HCT116 (cell line): ENCODE results near the gene SPRED2. TPM values are rescaled to one million over a fixed set of nuclear protein-coding genes. Genes with fewer than 3 reads are reported as not detected.

Source experiments
- ATAC-seq: fragments of 200-7000 bp; cut with Tn5 transposase; 2 replicates; pipeline ENCODE4 v1.9.1; 2020; ENCODE audit warnings: mild to moderate bottlenecking, moderate library complexity
- BruUV-seq: library from RNA; stranded (reverse); fragments of 400-500 nt; replicated peaks from 2 replicates; lab custom pipeline; 2021; lab: Mats Ljungman, UMichigan
- CTCF ChIA-PET: fragments of 300-600 bp; sonication (Branson Sonifier 250); formaldehyde crosslinking; loops from one replicate; lab custom pipeline; 2021; ENCODE audit warnings: antibody characterized with exemption; lab: Charles Lee
- POLR2A ChIA-PET: fragments of 300-600, 350-600 bp; sonication (Branson Sonifier 250); formaldehyde crosslinking; loops from one replicate; lab custom pipeline; 2021; ENCODE audit warnings: antibody characterized with exemption; lab: Charles Lee
- RAD21 ChIA-PET, 2 experiments: fragments of 300-600 bp; sonication (Branson Sonifier 250); formaldehyde crosslinking; loops; one replicate each; lab custom pipeline; 2023; ENCODE audit warnings: low total read pairs in 2 of 2; ENCODE audit not compliant: uncharacterized antibody in 2 of 2, unreplicated experiment in 2 of 2, low non-redundant PET in 1 of 2; lab: Charles Lee
- DNase-seq: peaks from one replicate; pipeline ENCODE4 v3.0.0-alpha.2; 2010; ENCODE audit warnings: low read depth, low spot score
- H2AFZ ChIP-seq: fragments of 200-600 bp; shearing (Covaris generic), sonication (generic); 2 replicates; pipeline ENCODE4 v1.6.1; 2017; ENCODE audit warnings: low read depth, mixed run types, mixed read lengths, antibody characterized with exemption, low read length; ENCODE audit not compliant: poor library complexity, severe bottlenecking
- H3K27ac ChIP-seq: 2 replicates; pipeline ENCODE4 v1.5.1; 2012; ENCODE audit warnings: low read depth, low read length
- H3K27me3 ChIP-seq: fragments of 200-600 bp; sonication (generic); 2 replicates; pipeline ENCODE4 v1.6.1; 2016; ENCODE audit warnings: mixed run types, low read length, mixed read lengths; ENCODE audit not compliant: insufficient read depth
- H3K36me3 ChIP-seq, 2 experiments: fragments of 200-500 bp in 1 of 2; fragments of 200-600 bp in 1 of 2; sonication (Bioruptor generic) in 1 of 2; sonication (generic) in 1 of 2; 2 replicates each; pipeline versions ENCODE4 v1.5.1 to v1.6.1; 2014 to 2016; ENCODE audit warnings: low read length in 2 of 2, inconsistent platforms in 1 of 2, mixed read lengths in 1 of 2, mixed run types in 1 of 2; ENCODE audit not compliant: insufficient read depth in 2 of 2, control insufficient read depth in 1 of 2
- H3K4me1 ChIP-seq, 2 experiments: fragments of 200-600 bp in 1 of 2; sonication (generic) in 1 of 2; 2 replicates each; pipeline versions ENCODE4 v1.5.1 to v1.6.1; 2012 to 2017; ENCODE audit warnings: low read length in 2 of 2, inconsistent platforms in 1 of 2, mild to moderate bottlenecking in 1 of 2, mixed read lengths in 1 of 2, mixed run types in 1 of 2, moderate library complexity in 1 of 2; ENCODE audit not compliant: insufficient read depth in 2 of 2, control insufficient read depth in 1 of 2
- H3K4me2 ChIP-seq: fragments of 200-600 bp; sonication (generic); 2 replicates; pipeline ENCODE4 v1.6.1; 2017; ENCODE audit warnings: mixed run types, low read length, mixed read lengths
- H3K4me3 ChIP-seq, 2 experiments: fragments of 200-600 bp in 1 of 2; sonication (generic) in 1 of 2; replicated peaks in 1 of 2; 2 replicates each; pipeline ENCODE4 v1.5.1; 2011 to 2016; ENCODE audit warnings: low read length in 2 of 2, control low read depth in 1 of 2, low read depth in 1 of 2, mild to moderate bottlenecking in 1 of 2, mixed read lengths in 1 of 2, mixed run types in 1 of 2
- H3K79me2 ChIP-seq: fragments of 200-600 bp; sonication (generic); 2 replicates; pipeline ENCODE4 v1.6.1; 2017; ENCODE audit warnings: mild to moderate bottlenecking, mixed run types, low read length, moderate library complexity, mixed read lengths; ENCODE audit not compliant: insufficient read depth
- H3K9ac ChIP-seq: fragments of 200-600 bp; sonication (generic); 2 replicates; pipeline ENCODE4 v1.6.1; 2016; ENCODE audit warnings: low read length, mixed read lengths
- H3K9me2 ChIP-seq: fragments of 200-600 bp; sonication (generic), shearing (Covaris generic); 2 replicates; pipeline ENCODE4 v1.6.1; 2017; ENCODE audit warnings: mixed run types, mild to moderate bottlenecking, moderate library complexity; ENCODE audit not compliant: insufficient read depth
- H3K9me3 ChIP-seq, 2 experiments: fragments of 200-500 bp in 1 of 2; fragments of 200-600 bp in 1 of 2; sonication (Bioruptor generic) in 1 of 2; sonication (generic) in 1 of 2; 2 replicates each; pipeline ENCODE4 v1.6.1; 2014 to 2017; ENCODE audit warnings: low read length in 2 of 2, mixed read lengths in 2 of 2, inconsistent platforms in 1 of 2, low read depth in 1 of 2, mild to moderate bottlenecking in 1 of 2, mixed run types in 1 of 2, moderate library complexity in 1 of 2; ENCODE audit not compliant: control insufficient read depth in 1 of 2, insufficient read depth in 1 of 2
- H4K20me1 ChIP-seq: fragments of 200-600 bp; sonication (generic), shearing (Covaris generic); 2 replicates; pipeline ENCODE4 v1.6.1; 2017; ENCODE audit warnings: mixed run types, mild to moderate bottlenecking, moderate library complexity; ENCODE audit not compliant: insufficient read depth
- CEBPB ChIP-seq: IDR thresholded peaks from 2 replicates; pipeline ENCODE4 v1.6.1; 2012; ENCODE audit warnings: low read depth
- ELF1 ChIP-seq: IDR thresholded peaks from 2 replicates; pipeline ENCODE4 v1.6.1; 2012; ENCODE audit warnings: low read depth, borderline replicate concordance
- EZH2phosphoT487 ChIP-seq: fragments of 200-600 bp; IDR thresholded peaks from 2 replicates; pipeline ENCODE4 v1.6.1; 2018; ENCODE audit warnings: antibody characterized with exemption, borderline replicate concordance
- FOSL1 ChIP-seq: IDR thresholded peaks from 2 replicates; pipeline ENCODE4 v1.6.1; 2012; ENCODE audit warnings: low read depth
- JUND ChIP-seq: IDR thresholded peaks from 2 replicates; pipeline ENCODE4 v1.6.1; 2012
- MAX ChIP-seq: IDR thresholded peaks from 2 replicates; pipeline ENCODE4 v1.6.1; 2012
- POLR2A ChIP-seq: IDR thresholded peaks from 2 replicates; pipeline ENCODE4 v1.7.0; 2011; ENCODE audit warnings: borderline replicate concordance; ENCODE audit not compliant: insufficient read depth, insufficient read length; ENCODE audit errors: extremely low read depth
- REST ChIP-seq: IDR thresholded peaks from 2 replicates; pipeline ENCODE4 v1.6.1; 2012; ENCODE audit warnings: low read depth
- TCF7L2 ChIP-seq: IDR thresholded peaks from 2 replicates; pipeline ENCODE4 v1.7.0; 2011; ENCODE audit warnings: borderline replicate concordance, inconsistent platforms; ENCODE audit not compliant: insufficient read depth, insufficient read length; ENCODE audit errors: extremely low read depth
- ZBTB33 ChIP-seq: IDR thresholded peaks from 2 replicates; pipeline ENCODE4 v1.6.1; 2011; ENCODE audit warnings: mild to moderate bottlenecking, low read length, moderate library complexity; ENCODE audit not compliant: insufficient replicate concordance; ENCODE audit errors: extremely low read depth
- ZFX ChIP-seq: fragments of 450-650 bp; IDR thresholded peaks from 2 replicates; pipeline ENCODE4 v1.6.1; 2017
- ZNF274 ChIP-seq: fragments of 200-500 bp; sonication (Bioruptor generic); IDR thresholded peaks from 2 replicates; pipeline ENCODE4 v1.6.1; 2014; ENCODE audit warnings: mild to moderate bottlenecking, low read depth, low read length, inconsistent platforms
- intact Hi-C: fragments of 100-400 bp; cut with micrococcal nuclease; formaldehyde crosslinking; loops from 2 replicates; pipeline ENCODE4 v1.10.0; 2022
- total RNA-seq: library from RNA; stranded (reverse); gene quantifications from one replicate; pipeline ENCODE4 v1.2.1, GENCODE V29; 2021; ENCODE audit not compliant: unreplicated experiment

SPRED2 gene
- total RNA-seq, 1 experiment from 2014 or later = 62.6 TPM

GRCh38 chr2:65319674-65320041 is 112.7 kb downstream of the SPRED2 start:
- no peak for DNase-seq
- Histone ChIP-seq H4K20me1 (no peaks in the 10 kb centered on the region), H3K79me2 (peaks cover 8% of the 10 kb centered on the region; the same call in 1 of the 2 replicates), H3K27me3 (no peaks in the 10 kb centered on the region), H3K4me3 (peak overlapping the region in 1 of 2 experiments; percentile 49; a peak in 2 of 4 replicates), H3K4me1 (peaks cover 18 to 40% of the 10 kb centered on the region in 2 experiments), H3K36me3 (peaks cover 4 to 17% of the 10 kb centered on the region in 2 experiments; a peak in 2 of 4 replicates), H3K9me2 (no peaks in the 10 kb centered on the region), H3K27ac (peak overlapping the region; percentile 56; the same call in 1 of the 2 replicates), H3K9me3 (no peaks in the 10 kb centered on the region), H3K4me2 (peak overlapping the region; percentile 68), H3K9ac (peak overlapping the region; percentile 52), H2AFZ (no peak overlapping the region)
- ChIA-PET POLR2A (no interaction called here), RAD21 (no interaction called here), CTCF (no interaction called here)
- TF ChIP-seq ZNF274 = no peak
- TF ChIP-seq ELF1 = no peak
- no peak for TF ChIP-seq ZBTB33
- TF ChIP-seq TCF7L2 = no peak
- TF ChIP-seq POLR2A = no peak
- TF ChIP-seq REST = no peak
- no peak for TF ChIP-seq ZFX
- TF ChIP-seq FOSL1 = no peak
- no peak for TF ChIP-seq JUND
- no peak for TF ChIP-seq MAX
- no peak for TF ChIP-seq EZH2phosphoT487
- TF ChIP-seq CEBPB = no peak
- peak; percentile 43 for ATAC-seq
- intact Hi-C loops = loop anchor here (2.0 to 5.0 kb wide), 2 partner anchors 48 to 113 kb away; partner anchors contain the start of gene SPRED2
- no TSS peak for BruUV-seq
